GM21515 (cell line): Measurements from ENCODE around the gene AMBRA1.

ENCODE experiments used
- ATAC-seq: cut with Tn5 transposase; IDR thresholded peaks from one replicate; pipeline ENCODE4 v1.9.1; 2021; ENCODE audit not compliant: unreplicated experiment

The AMBRA1 gene

GRCh38 chr11:46511342-46511741 lies 82.5 kb downstream of the AMBRA1 start:
- no peak for ATAC-seq

- no peak for ATAC-seq
Observed at GRCh38 chr11:46508360-46508759, 85.5 kb downstream of the AMBRA1 start.

GRCh38 chr11:46506483-46506791 lies 87.4 kb downstream of the AMBRA1 start:
- no peak for ATAC-seq

GRCh38 chr11:46505741-46506482 lies 87.9 kb downstream of the AMBRA1 start:
- ATAC-seq = no peak

- ATAC-seq = no peak
Observed at GRCh38 chr11:46504817-46505613, 88.8 kb downstream of the AMBRA1 start.

- ATAC-seq = no peak
Observed at GRCh38 chr11:46499821-46500220, 94.0 kb downstream of the AMBRA1 start.

GRCh38 chr11:46498968-46499367 lies 94.9 kb downstream of the AMBRA1 start:
- no peak for ATAC-seq

GRCh38 chr11:46498179-46498578 lies 95.6 kb downstream of the AMBRA1 start:
- no peak for ATAC-seq

GRCh38 chr11:46497498-46497897 lies 96.3 kb downstream of the AMBRA1 start:
- no peak for ATAC-seq

GRCh38 chr11:46493791-46494190 lies 100.0 kb downstream of the AMBRA1 start:
- ATAC-seq = no peak

- no peak for ATAC-seq
Observed at GRCh38 chr11:46492532-46492931, 101.3 kb downstream of the AMBRA1 start.

- no peak for ATAC-seq
Observed at GRCh38 chr11:46491661-46492330, 102.0 kb downstream of the AMBRA1 start.

GRCh38 chr11:46490666-46491065 lies 103.2 kb downstream of the AMBRA1 start:
- no peak for ATAC-seq

- peak; percentile 59 for ATAC-seq
Observed at GRCh38 chr11:46489656-46490560, 103.9 kb downstream of the AMBRA1 start.

GRCh38 chr11:46485856-46486443 lies 107.9 kb downstream of the AMBRA1 start:
- no peak for ATAC-seq

GRCh38 chr11:46484101-46484500 lies 109.7 kb downstream of the AMBRA1 start:
- ATAC-seq = no peak

- ATAC-seq = no peak
Observed at GRCh38 chr11:46480909-46481308, 112.9 kb downstream of the AMBRA1 start.

- ATAC-seq = no peak
Observed at GRCh38 chr11:46480166-46480726, 113.6 kb downstream of the AMBRA1 start.

GRCh38 chr11:46479601-46480000 lies 114.2 kb downstream of the AMBRA1 start:
- ATAC-seq = no peak

- no peak for ATAC-seq
Observed at GRCh38 chr11:46478196-46478595, 115.6 kb downstream of the AMBRA1 start.
